HEK293 (cell line): ENCODE data around the gene SLC6A6.

Experiments
- CTCF ChIP-seq: fragments of 450-650 bp; formaldehyde crosslinking; IDR thresholded peaks from 2 replicates; pipeline ENCODE4 v1.5.1; 2016; ENCODE audit warnings: missing biosample characterization, missing genetic modification characterization
- GLIS2 ChIP-seq: fragments of 450-650 bp; formaldehyde crosslinking; IDR thresholded peaks from 2 replicates; pipeline ENCODE4 v1.5.1; 2016; ENCODE audit warnings: missing biosample characterization, missing genetic modification characterization
- MYNN ChIP-seq: fragments of 450-650 bp; formaldehyde crosslinking; IDR thresholded peaks from 2 replicates; pipeline ENCODE4 v1.5.1; 2016; ENCODE audit warnings: missing biosample characterization, missing genetic modification characterization, borderline replicate concordance
- ZBTB7A ChIP-seq: fragments of 450-650 bp; formaldehyde crosslinking; IDR thresholded peaks from 2 replicates; pipeline ENCODE4 v1.5.1; 2016; ENCODE audit warnings: low read depth, missing biosample characterization, missing genetic modification characterization
- ZNF274 ChIP-seq, 2 experiments: fragments of 200-500 bp in 1 of 2; fragments of 450-650 bp in 1 of 2; sonication (Bioruptor generic) in 1 of 2; formaldehyde crosslinking in 1 of 2; IDR thresholded peaks; 2 replicates each; pipeline versions ENCODE4 v1.5.1 to v1.6.1; 2014 to 2016; ENCODE audit warnings: borderline replicate concordance in 1 of 2, inconsistent platforms in 1 of 2, low read length in 1 of 2, missing biosample characterization in 1 of 2, missing genetic modification characterization in 1 of 2
- ZNF324 ChIP-seq: fragments of 450-650 bp; formaldehyde crosslinking; IDR thresholded peaks from 2 replicates; pipeline ENCODE4 v1.5.1; 2016; ENCODE audit warnings: missing biosample characterization, missing genetic modification characterization
- ZNF366 ChIP-seq: fragments of 450-650 bp; formaldehyde crosslinking; conservative IDR thresholded peaks from 2 replicates; pipeline ENCODE4 v1.5.1; 2016; ENCODE audit warnings: missing biosample characterization, missing genetic modification characterization
- ZNF660 ChIP-seq: fragments of 450-650 bp; IDR thresholded peaks from 2 replicates; pipeline ENCODE4 v1.5.1; 2018; ENCODE audit warnings: missing biosample characterization, mild to moderate bottlenecking, missing genetic modification characterization
- ZNF76 ChIP-seq: fragments of 450-650 bp; formaldehyde crosslinking; IDR thresholded peaks from 2 replicates; pipeline ENCODE4; 2016; ENCODE audit warnings: low read depth, missing biosample characterization, missing genetic modification characterization, borderline replicate concordance
- TF ChIP-seq, protein P1 (sequence below): fragments of 450-650 bp; formaldehyde crosslinking; IDR thresholded peaks from 2 replicates; pipeline ENCODE4 v1.5.1; 2016; ENCODE audit warnings: missing biosample characterization, missing genetic modification characterization

- no peak for TF ChIP-seq ZNF76 (tag by site-specific recombination)
- TF ChIP-seq CTCF (tag by site-specific recombination), result no peak
- TF ChIP-seq ZNF366 (tag by site-specific recombination), result no peak
- TF ChIP-seq MYNN (tag by site-specific recombination), result no peak
- TF ChIP-seq, protein P1, sequence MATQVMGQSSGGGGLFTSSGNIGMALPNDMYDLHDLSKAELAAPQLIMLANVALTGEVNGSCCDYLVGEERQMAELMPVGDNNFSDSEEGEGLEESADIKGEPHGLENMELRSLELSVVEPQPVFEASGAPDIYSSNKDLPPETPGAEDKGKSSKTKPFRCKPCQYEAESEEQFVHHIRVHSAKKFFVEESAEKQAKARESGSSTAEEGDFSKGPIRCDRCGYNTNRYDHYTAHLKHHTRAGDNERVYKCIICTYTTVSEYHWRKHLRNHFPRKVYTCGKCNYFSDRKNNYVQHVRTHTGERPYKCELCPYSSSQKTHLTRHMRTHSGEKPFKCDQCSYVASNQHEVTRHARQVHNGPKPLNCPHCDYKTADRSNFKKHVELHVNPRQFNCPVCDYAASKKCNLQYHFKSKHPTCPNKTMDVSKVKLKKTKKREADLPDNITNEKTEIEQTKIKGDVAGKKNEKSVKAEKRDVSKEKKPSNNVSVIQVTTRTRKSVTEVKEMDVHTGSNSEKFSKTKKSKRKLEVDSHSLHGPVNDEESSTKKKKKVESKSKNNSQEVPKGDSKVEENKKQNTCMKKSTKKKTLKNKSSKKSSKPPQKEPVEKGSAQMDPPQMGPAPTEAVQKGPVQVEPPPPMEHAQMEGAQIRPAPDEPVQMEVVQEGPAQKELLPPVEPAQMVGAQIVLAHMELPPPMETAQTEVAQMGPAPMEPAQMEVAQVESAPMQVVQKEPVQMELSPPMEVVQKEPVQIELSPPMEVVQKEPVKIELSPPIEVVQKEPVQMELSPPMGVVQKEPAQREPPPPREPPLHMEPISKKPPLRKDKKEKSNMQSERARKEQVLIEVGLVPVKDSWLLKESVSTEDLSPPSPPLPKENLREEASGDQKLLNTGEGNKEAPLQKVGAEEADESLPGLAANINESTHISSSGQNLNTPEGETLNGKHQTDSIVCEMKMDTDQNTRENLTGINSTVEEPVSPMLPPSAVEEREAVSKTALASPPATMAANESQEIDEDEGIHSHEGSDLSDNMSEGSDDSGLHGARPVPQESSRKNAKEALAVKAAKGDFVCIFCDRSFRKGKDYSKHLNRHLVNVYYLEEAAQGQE (tag by site-specific recombination), result no peak
- no peak for TF ChIP-seq ZNF324 (tag by site-specific recombination)
- TF ChIP-seq ZBTB7A (tag by site-specific recombination), result no peak
- no peak for TF ChIP-seq ZNF274 (IDR thresholded peaks at IDR 0.05; ENCODE audit: low read length)
- TF ChIP-seq ZNF274 (tag by site-specific recombination; IDR thresholded peaks at IDR 0.05; ENCODE audit: borderline replicate concordance), result no peak
- no peak for TF ChIP-seq ZNF660
- TF ChIP-seq GLIS2 (tag by site-specific recombination), result no peak
Observed at GRCh38 chr3:14534516-14535191, 132.2 kb downstream of the SLC6A6 start.
